Astrocyte of the spinal cord (primary cell): ENCODE data around the gene CIAO2A.
"Not testable (repeated sequence)": the region's sequence is repeated elsewhere in the genome, so short reads cannot be mapped to it uniquely, and the experiment has no call there.

Source experiments
- DNase-seq: peaks from one replicate; pipeline ENCODE4 v3.0.0; 2011; ENCODE audit warnings: low read depth, low spot score
- H3K4me3 ChIP-seq: 2 replicates; pipeline ENCODE4 v1.5.1; 2011; ENCODE audit warnings: low read depth, mild to moderate bottlenecking, low read length, moderate library complexity
- in situ Hi-C: cut with HindIII; loops from 2 replicates; pipeline ENCODE4 v1.10.0; 2017; ENCODE audit warnings: low sequenced_read_pairs
- TF ChIP-seq, protein P1 (sequence below): IDR thresholded peaks from 2 replicates; pipeline ENCODE4 v1.5.1; 2012; ENCODE audit warnings: low read depth, mild to moderate bottlenecking, low read length, inconsistent platforms

Gene CIAO2A

DNA sequence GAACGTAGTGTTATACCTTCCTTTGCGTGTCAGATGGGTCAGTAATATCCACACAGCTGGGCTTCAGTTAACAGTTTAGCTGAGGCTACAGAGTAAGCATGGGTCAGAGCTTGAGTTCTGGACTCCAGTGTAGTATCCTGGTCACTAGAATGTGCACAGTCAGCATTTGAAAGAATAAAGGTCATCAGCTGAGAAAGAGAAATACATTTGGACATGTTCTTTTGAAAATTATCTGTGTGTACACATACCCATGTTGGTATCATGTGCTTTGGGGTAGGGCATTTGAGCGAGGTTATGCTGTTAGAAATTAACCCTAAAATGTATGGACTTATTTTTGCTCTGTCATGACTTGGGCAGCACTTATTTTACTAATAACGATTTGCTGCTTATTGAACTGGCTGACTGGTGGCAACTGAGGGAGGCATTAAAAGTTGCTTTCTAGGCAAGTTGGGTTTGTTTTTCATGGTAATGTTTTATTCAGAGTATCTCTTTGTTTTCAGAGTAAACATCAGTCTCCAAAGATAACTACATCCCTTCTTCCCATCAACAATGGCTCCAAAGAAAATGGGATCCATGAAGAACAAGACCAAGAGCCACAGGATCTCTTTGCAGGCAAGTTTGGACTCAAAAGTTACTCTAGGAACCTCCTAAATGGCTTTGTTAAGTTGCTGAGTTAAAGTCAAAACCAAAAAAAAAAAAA, 18.6 kb upstream of the CIAO2A start:
- in situ Hi-C loops = no loop called here
- TF ChIP-seq, protein P1, sequence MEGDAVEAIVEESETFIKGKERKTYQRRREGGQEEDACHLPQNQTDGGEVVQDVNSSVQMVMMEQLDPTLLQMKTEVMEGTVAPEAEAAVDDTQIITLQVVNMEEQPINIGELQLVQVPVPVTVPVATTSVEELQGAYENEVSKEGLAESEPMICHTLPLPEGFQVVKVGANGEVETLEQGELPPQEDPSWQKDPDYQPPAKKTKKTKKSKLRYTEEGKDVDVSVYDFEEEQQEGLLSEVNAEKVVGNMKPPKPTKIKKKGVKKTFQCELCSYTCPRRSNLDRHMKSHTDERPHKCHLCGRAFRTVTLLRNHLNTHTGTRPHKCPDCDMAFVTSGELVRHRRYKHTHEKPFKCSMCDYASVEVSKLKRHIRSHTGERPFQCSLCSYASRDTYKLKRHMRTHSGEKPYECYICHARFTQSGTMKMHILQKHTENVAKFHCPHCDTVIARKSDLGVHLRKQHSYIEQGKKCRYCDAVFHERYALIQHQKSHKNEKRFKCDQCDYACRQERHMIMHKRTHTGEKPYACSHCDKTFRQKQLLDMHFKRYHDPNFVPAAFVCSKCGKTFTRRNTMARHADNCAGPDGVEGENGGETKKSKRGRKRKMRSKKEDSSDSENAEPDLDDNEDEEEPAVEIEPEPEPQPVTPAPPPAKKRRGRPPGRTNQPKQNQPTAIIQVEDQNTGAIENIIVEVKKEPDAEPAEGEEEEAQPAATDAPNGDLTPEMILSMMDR = no peak
- no peak overlapping the region for H3K4me3 ChIP-seq
- DNase-seq = no peak

GRCh38 chr15:64111679-64112050, 18.0 kb upstream of the CIAO2A start:
- H3K4me3 ChIP-seq = no peak overlapping the region
- TF ChIP-seq, protein P1 = no peak
- in situ Hi-C loops = no loop called here
- DNase-seq = no peak

DNA sequence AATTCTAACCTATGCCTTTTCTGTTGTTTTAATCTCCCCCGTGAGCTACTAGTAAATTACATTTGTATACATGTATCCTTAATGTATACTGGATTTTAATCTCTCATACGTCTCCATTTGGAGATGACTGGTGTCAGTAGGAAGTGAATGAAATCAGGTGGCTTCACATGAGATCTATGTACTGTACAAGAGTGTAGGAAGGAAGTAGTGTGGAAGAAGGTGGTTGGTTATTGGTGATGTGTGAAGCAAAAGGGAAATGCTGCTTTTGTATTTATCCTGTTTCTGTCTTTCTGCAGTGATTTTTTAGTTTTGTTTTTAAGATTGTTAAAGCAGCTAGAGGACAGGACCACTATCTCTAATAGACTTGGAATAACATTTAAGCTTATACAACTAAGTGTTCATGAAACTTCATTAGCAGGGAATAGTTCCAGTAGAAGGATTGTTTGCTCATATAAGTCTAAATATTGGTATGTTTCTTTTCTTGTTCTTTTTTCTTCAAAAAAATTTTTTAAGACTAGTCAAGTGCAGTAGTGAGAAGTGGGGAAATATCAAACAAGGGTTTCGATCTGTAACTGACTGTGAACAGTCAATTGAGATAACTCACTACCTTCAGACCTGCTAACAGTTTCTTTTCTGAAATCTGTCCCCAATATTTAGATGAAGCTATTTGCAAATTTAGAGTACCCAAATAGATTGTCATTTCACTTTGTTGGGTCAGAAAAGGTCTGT, 17.5 kb upstream of the CIAO2A start:
- in situ Hi-C loops = no loop called here
- TF ChIP-seq, protein P1 = no peak
- H3K4me3 ChIP-seq = no peak overlapping the region
- DNase-seq = no peak

GRCh38 chr15:64110108-64110701, 16.6 kb upstream of the CIAO2A start:
- DNase-seq, in situ Hi-C loops, H3K4me3 ChIP-seq: not testable (repeated sequence)

DNA sequence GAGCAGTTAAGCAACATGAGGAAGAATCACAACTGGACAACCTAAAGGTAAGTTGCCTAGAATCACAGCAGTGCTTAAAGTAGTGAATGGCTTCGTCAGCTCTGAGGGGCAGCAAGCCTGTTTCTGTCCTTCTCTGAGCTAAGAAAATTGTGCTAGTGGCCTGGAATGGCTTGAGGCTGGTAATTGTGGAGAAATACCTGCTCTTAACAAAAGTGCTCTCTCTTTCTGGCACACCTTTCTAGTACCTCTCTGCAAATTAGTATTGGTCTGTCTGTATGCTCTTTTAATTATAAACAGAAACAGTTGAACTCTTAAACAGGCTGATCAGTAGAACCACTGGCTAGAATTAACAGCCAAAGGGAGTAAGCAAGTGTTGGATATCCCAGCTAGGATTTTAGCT, 13.7 kb upstream of the CIAO2A start:
- DNase-seq = no peak
- in situ Hi-C loops = no loop called here
- TF ChIP-seq, protein P1 = no peak

GRCh38 chr15:64105113-64105704, 11.6 kb upstream of the CIAO2A start:
- TF ChIP-seq, protein P1 = no peak
- no peak overlapping the region for H3K4me3 ChIP-seq
- no peak for DNase-seq
- in situ Hi-C loops = no loop called here

More for the DNA sequence above, 13.7 kb upstream of the CIAO2A start:
- no peak overlapping the region for H3K4me3 ChIP-seq

- in situ Hi-C loops = no loop called here
- no peak overlapping the region for H3K4me3 ChIP-seq
- TF ChIP-seq, protein P1 = no peak
- DNase-seq = no peak
Observed at GRCh38 chr15:64102497-64102896, 8.9 kb upstream of the CIAO2A start.
